GM12873 (cell line): Measurements from ENCODE around the gene TMEM132E.

Experiments used
- TF ChIP-seq, protein P1 (sequence below): IDR thresholded peaks from 2 replicates; pipeline ENCODE4 v1.5.1; 2012; ENCODE audit warnings: low read depth, mild to moderate bottlenecking, moderate library complexity, low read length, control low read depth; ENCODE audit not compliant: insufficient read depth; ENCODE audit errors: missing control alignments

The TMEM132E gene, protein sequence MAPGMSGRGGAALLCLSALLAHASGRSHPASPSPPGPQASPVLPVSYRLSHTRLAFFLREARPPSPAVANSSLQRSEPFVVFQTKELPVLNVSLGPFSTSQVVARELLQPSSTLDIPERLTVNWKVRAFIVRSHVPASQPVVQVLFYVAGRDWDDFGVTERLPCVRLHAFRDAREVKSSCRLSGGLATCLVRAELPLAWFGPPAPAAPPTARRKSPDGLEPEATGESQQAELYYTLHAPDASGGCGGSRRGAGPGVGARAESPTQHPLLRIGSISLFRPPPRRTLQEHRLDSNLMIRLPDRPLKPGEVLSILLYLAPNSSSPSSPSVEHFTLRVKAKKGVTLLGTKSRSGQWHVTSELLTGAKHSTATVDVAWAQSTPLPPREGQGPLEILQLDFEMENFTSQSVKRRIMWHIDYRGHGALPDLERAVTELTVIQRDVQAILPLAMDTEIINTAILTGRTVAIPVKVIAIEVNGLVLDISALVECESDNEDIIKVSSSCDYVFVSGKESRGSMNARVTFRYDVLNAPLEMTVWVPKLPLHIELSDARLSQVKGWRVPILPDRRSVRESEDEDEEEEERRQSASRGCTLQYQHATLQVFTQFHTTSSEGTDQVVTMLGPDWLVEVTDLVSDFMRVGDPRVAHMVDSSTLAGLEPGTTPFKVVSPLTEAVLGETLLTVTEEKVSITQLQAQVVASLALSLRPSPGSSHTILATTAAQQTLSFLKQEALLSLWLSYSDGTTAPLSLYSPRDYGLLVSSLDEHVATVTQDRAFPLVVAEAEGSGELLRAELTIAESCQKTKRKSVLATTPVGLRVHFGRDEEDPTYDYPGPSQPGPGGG (N-terminal part only)

DNA sequence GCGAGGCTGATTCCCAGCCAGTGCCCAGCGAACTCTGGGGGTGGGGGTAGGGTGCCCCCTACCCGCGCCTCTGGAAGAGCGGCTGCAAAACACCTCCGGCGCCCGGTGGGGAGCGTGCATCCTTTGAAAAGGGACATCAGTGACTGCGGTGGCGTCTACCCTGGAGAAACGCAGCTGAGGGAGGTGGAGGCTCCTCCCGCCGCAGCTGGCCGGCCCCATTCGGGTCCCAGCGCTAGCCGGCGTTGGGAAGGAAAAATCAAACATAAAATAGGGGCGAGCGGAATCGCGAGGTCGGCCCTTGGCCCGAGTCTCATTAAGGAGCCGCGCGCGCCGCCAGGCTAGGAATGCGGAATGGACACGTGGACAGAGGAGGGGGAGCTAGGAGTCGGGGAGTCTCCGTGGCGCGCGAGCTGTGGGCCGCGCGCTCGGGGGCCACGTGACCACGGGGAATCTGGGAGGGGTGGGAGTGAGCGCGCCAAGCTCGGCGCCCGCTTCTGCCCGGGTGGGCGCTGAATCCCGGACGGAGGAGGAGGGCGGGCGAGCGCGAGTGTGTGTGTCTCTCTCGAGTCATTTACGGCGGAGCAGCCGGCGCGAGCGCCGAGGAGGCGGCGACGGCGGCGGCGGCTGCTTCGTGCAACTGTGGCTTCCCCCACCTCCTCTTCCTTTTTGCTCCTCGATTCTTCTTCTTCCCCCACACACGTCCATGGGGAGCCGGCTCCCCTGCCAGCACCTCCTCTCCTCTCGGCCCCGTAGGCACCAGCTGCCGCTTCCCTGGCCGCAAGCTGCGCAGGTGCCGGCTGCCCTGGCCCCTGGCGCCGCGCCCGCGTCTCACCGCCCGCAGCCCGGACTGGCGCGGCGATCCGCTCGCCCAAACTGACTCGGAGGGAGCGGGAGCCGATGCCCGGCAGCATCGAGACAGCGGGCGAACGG lies at the start of gene TMEM132E:
TMEM132E (plus strand) TSS at position 566 of the 930 bp plus-strand sequence. CDS start 1,495 bp downstream, outside the sequence.
- TF ChIP-seq, protein P1, sequence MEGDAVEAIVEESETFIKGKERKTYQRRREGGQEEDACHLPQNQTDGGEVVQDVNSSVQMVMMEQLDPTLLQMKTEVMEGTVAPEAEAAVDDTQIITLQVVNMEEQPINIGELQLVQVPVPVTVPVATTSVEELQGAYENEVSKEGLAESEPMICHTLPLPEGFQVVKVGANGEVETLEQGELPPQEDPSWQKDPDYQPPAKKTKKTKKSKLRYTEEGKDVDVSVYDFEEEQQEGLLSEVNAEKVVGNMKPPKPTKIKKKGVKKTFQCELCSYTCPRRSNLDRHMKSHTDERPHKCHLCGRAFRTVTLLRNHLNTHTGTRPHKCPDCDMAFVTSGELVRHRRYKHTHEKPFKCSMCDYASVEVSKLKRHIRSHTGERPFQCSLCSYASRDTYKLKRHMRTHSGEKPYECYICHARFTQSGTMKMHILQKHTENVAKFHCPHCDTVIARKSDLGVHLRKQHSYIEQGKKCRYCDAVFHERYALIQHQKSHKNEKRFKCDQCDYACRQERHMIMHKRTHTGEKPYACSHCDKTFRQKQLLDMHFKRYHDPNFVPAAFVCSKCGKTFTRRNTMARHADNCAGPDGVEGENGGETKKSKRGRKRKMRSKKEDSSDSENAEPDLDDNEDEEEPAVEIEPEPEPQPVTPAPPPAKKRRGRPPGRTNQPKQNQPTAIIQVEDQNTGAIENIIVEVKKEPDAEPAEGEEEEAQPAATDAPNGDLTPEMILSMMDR = no peak

DNA sequence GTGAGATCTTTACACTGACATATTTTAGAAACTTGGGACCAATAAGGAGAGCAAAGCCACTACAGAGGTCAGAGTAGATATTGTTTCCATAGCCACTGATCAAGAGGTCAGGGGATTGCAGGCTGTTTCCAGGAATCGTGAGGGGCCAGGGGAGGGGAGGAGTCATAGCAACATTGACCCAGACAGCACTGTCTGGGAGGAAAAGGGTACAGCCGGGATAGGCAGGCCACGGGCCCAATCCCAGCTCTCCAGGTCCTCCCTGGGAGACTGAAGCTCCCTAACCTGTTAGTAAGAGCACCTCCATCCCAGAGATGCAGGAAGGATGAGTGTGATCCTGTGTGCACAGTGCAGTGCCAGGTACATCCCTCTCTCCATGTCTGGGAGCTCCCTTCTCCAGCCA lies 48.5 kb upstream of the TMEM132E start:
- TF ChIP-seq, protein P1 = no peak

DNA sequence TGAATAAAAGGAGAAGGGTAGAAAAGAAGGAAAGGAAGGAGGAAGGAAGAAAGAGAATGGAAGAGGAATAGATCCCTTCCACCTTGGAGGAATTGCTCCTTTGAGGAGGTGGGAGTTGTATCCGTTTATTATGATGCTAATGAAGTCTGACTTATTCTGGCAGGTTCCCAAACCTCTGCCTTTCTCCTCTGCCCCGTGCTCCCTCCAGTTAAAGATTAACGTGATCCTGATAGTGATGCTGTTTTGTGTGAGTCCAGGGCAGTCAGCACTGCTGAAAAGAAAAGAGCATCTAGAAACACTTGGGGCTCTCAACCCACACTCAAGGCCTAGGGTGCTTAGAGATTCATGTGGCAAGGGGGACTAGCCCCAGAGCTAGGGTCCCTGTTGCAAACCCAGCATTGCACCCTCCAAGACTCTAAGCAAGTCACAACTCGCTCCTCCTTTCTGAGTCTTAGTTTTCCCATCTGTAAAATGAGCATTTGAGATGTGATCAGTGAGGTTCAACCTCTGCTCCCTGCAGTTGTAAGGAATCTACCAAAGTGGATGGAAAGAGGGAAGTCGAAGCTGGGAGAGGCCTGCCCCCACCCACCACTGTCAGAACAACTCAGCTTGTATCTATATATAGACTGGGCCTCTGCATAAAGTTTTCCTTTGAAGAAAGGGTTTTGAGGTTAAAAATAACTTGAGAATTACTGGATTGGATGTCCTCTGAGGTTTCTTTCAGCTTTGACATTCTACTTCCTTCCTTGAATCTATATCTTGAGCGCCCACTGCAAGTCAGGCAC lies 46.9 kb upstream of the TMEM132E start:
- TF ChIP-seq, protein P1 = no peak

DNA sequence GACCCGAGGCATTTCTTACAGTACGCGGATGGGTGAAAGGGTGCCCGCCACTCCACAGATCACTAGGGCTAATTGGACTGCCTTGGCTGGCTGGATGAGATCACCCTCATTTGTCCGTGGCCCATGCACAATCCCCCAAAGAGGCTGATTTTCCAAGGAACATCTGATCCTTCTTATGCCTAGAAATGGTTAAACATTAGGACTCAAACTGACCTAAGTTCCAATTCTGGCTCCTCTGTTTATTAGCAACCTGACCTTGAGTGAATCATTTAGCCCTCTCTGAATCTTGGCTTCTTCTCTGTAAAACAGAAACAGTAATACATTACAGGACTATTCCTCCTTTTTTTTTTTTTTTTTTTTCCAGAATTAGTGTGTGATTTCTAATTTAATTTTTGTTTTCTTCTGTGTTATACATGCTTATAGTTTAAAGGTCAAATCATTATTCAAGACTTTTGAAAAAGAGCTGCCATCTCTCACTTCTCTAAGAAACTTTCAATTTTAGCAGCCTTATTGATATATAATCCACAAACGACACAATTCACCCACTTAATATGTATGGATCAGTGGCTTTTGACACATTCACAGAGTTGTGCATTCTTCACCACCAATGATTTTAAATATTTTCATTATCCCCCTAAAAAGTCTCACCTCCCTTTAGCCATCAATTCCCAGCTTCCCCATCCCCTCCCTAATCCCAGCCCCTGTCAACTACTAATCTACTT lies 45.4 kb upstream of the TMEM132E start:
- TF ChIP-seq, protein P1 = no peak

DNA sequence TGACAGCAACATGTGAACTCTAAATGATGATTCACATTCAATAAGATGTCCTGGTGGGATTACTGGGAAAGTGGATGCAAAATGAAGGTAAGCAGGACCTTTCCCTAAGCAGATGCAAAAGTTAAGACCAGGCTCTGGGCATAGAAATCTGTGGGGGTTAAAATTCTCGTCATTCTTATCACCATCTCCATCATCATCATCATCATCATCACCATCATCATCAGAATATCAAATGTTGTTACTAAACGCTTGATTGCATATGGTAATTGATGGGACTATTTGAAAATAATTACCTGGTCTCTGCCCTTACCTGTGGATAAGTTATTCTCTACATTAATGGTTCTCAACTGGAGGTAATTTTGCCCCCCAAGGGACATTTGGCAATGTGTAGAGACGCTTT lies 41.9 kb upstream of the TMEM132E start:
- TF ChIP-seq, protein P1 = no peak

DNA sequence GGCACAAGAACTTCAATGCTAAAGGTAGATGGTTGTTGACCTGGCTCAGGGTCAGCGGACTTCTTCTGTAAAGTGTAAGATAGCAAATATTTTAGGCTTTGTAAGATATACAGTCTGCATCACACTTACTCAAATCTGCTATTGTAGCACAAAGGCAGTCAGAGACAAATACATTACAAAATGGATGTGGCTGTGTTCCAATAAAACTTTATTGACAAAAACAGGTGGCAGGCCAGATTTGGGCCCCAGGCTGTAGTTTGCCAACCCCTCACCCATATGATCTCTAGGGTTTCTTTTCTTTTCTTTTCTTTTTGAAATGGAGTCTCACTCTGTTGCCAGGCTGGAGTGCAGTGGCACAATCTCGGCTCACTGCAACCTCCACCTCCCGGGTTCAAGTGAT lies 39.5 kb upstream of the TMEM132E start:
- TF ChIP-seq, protein P1 = no peak
